A549 (cell line): ENCODE measurements around the gene SLC26A5.

ENCODE experiments used
- TFCP2L1 ChIP-seq: fragments of 250-450 bp; sonication (Bioruptor Pico); IDR thresholded peaks from 2 replicates; pipeline ENCODE4 v1.5.0; 2021; ENCODE audit warnings: mild to moderate bottlenecking
- TF ChIP-seq, protein P1 (sequence below): fragments of >200 bp; sonication (Bioruptor Twin); formaldehyde crosslinking; IDR thresholded peaks from 3 replicates; pipeline ENCODE4 v1.5.1; 2016
- TF ChIP-seq, protein P2 (sequence below): fragments of 150-350 bp; IDR thresholded peaks from 2 replicates; pipeline ENCODE4 v1.6.1; 2014; ENCODE audit warnings: low read depth, mild to moderate bottlenecking, low read length

DNA sequence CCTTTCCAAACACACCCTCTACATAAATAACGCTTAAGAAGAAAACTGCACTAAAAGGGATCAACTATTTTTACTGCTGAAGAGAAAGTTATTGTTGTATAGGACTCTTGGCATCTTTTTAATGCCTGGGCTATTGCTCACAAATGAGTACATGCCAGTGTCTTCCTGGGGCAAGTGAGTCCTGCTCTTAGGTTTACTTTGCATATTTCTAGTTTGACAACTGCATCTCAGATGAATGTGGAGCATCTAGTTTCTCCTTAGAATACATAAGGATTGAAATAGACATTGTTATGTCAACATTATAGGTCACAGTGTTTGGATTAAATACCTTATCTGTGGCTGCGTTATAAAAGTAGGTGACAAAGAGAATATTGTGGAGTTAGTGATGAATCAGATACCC, 54.0 kb downstream of the SLC26A5 start:
- no peak for TF ChIP-seq TFCP2L1
- TF ChIP-seq, protein P1, sequence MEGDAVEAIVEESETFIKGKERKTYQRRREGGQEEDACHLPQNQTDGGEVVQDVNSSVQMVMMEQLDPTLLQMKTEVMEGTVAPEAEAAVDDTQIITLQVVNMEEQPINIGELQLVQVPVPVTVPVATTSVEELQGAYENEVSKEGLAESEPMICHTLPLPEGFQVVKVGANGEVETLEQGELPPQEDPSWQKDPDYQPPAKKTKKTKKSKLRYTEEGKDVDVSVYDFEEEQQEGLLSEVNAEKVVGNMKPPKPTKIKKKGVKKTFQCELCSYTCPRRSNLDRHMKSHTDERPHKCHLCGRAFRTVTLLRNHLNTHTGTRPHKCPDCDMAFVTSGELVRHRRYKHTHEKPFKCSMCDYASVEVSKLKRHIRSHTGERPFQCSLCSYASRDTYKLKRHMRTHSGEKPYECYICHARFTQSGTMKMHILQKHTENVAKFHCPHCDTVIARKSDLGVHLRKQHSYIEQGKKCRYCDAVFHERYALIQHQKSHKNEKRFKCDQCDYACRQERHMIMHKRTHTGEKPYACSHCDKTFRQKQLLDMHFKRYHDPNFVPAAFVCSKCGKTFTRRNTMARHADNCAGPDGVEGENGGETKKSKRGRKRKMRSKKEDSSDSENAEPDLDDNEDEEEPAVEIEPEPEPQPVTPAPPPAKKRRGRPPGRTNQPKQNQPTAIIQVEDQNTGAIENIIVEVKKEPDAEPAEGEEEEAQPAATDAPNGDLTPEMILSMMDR = no peak
- TF ChIP-seq, protein P2, sequence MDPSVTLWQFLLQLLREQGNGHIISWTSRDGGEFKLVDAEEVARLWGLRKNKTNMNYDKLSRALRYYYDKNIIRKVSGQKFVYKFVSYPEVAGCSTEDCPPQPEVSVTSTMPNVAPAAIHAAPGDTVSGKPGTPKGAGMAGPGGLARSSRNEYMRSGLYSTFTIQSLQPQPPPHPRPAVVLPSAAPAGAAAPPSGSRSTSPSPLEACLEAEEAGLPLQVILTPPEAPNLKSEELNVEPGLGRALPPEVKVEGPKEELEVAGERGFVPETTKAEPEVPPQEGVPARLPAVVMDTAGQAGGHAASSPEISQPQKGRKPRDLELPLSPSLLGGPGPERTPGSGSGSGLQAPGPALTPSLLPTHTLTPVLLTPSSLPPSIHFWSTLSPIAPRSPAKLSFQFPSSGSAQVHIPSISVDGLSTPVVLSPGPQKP = no peak
